Kidney (tissue), 22 donors: ENCODE results near the gene ASL. TPM values are rescaled to one million over a fixed set of nuclear protein-coding genes. Genes with fewer than 3 reads are reported as not detected.
"Not testable (repeated sequence)": the region's sequence is repeated elsewhere in the genome, so short reads cannot be mapped to it uniquely, and the experiment has no call there.

ENCODE experiments used
- DNase-seq, 5 donors: peaks; one replicate each; pipeline ENCODE4 v3.0.0-alpha.2; 2013 to 2020
- FAIRE-seq: peaks from 2 replicates; lab custom pipeline; 2012; peaks lifted over from hg19 to GRCh38; lab: Jason Lieb, UNC
- H3K27ac ChIP-seq, 2 donors: one replicate each; pipeline ENCODE4 v1.7.0; 2013; ENCODE audit warnings: low read depth in 2 of 2, low read length in 2 of 2, inconsistent platforms in 1 of 2
- H3K27me3 ChIP-seq: one replicate; pipeline ENCODE4 v1.7.1; 2013; ENCODE audit warnings: low read length, inconsistent platforms; ENCODE audit not compliant: control insufficient read depth, insufficient read depth
- H3K36me3 ChIP-seq, 3 donors: one replicate each; pipeline versions ENCODE4 v1.7.0 to v1.7.1; 2013; ENCODE audit warnings: low read length in 3 of 3, control low read depth in 1 of 3, inconsistent platforms in 1 of 3; ENCODE audit not compliant: insufficient read depth in 3 of 3, control insufficient read depth in 2 of 3
- H3K4me1 ChIP-seq, 3 donors: one replicate each; pipeline versions ENCODE4 v1.7.0 to v1.7.1; 2013; ENCODE audit warnings: low read length in 3 of 3, inconsistent platforms in 1 of 3, low read depth in 1 of 3; ENCODE audit not compliant: control insufficient read depth in 2 of 3, insufficient read depth in 2 of 3
- H3K4me3 ChIP-seq, 3 donors: one replicate each; pipeline versions ENCODE4 v1.7.0 to v1.8.1; 2013; ENCODE audit warnings: low read length in 3 of 3, control low read depth in 1 of 3, inconsistent platforms in 1 of 3
- H3K9ac ChIP-seq, 3 donors: one replicate each; pipeline versions ENCODE4 v1.7.0 to v1.7.1; 2013; ENCODE audit warnings: low read length in 3 of 3, control low read depth in 1 of 3, inconsistent platforms in 1 of 3
- H3K9me3 ChIP-seq, 3 donors: one replicate each; pipeline versions ENCODE4 v1.7.0 to v1.7.1; 2013; ENCODE audit warnings: low read length in 3 of 3, control low read depth in 1 of 3, inconsistent platforms in 1 of 3; ENCODE audit not compliant: control insufficient read depth in 2 of 3, insufficient read depth in 1 of 3
- CTCF ChIP-seq: IDR thresholded peaks from 3 replicates; pipeline ENCODE4 v1.5.1; 2012; ENCODE audit warnings: mild to moderate bottlenecking, moderate library complexity, borderline replicate concordance; ENCODE audit not compliant: insufficient read depth; ENCODE audit errors: extremely low read depth
- intact Hi-C: fragments of 100-400 bp; cut with DNase I; formaldehyde crosslinking; loops from one replicate; pipeline ENCODE4 v1.11.1; 2022
- long read RNA-seq, 10 donors: library from polyadenylated mRNA in 1 of 10; unstranded in 1 of 10; transcript quantifications; one replicate each; pipeline ENCODE4 v2.0.0 and lab custom pipeline, GENCODE V29; 2021 to 2026
- polyA plus RNA-seq: library from polyadenylated mRNA; stranded (reverse); fragments of 350-450 nt; fragmentation: Illumina TruSeq; extraction: RNeasy Lipid Tissue Mini Kit (QIAGEN cat#74804); gene quantifications from one replicate; pipeline ENCODE4 v1.2.3, GENCODE V29; 2014; ENCODE audit warnings: low read depth, low replicate concordance; ENCODE audit not compliant: insufficient read depth
- total RNA-seq: library from RNA; stranded (reverse); fragmentation: NEBNext Ultra II Directional; extraction: Animal tissue kit (Norgen Biotek cat#: 25700); gene quantifications from one replicate; pipeline ENCODE4 v1.2.1, GENCODE V29; 2021
- donor health status: control.
- donor health status: control.
- donor health status: control.
- donor health status: control.
- donor health status: control.
- donor health status: DM: yes; HTN: yes; CAD: no.
- donor health status: Normal renal cell carcinoma (clear cell type).

ASL gene
- total RNA-seq (57.2 TPM), polyA plus RNA-seq (111 TPM)
- long read RNA-seq, donor 1, partial matches to known transcripts = 0 of 6 reads
- long read RNA-seq, donor 1, other reads (novel, unspliced or antisense) = 0 of 6 reads
- long read RNA-seq, donor 2, partial matches to known transcripts = 6 of 9 reads
- long read RNA-seq, donor 2, other reads (novel, unspliced or antisense) = 0 of 9 reads
- long read RNA-seq, donor 3, partial matches to known transcripts = 6 of 10 reads
- long read RNA-seq, donor 3, other reads (novel, unspliced or antisense) = 0 of 10 reads
- long read RNA-seq, donor 4, partial matches to known transcripts = 0 of 3 reads
- long read RNA-seq, donor 4, other reads (novel, unspliced or antisense) = 0 of 3 reads
- long read RNA-seq, donor 5 = 0 reads
- long read RNA-seq, donor 6, partial matches to known transcripts = 0 of 3 reads
- long read RNA-seq, donor 6, other reads (novel, unspliced or antisense) = 0 of 3 reads
- long read RNA-seq, donor 7, transcript ASL-201 (17 exons, 2,143 nt) = minor isoform, 5 of 69 reads
- long read RNA-seq, donor 7, transcript ASL-205 (16 exons, 1,622 nt) = major isoform, 15 of 69 reads
- long read RNA-seq, donor 7, partial matches to known transcripts = 29 of 69 reads
- long read RNA-seq, donor 7, other reads (novel, unspliced or antisense) = 14 of 69 reads
- long read RNA-seq, donor 8, partial matches to known transcripts = 0 of 2 reads
- long read RNA-seq, donor 8, other reads (novel, unspliced or antisense) = 0 of 2 reads
- long read RNA-seq, donor 9 = 0 reads
- long read RNA-seq, donor 10, partial matches to known transcripts = 7 of 8 reads
- long read RNA-seq, donor 10, other reads (novel, unspliced or antisense) = 0 of 8 reads

- intact Hi-C loops = no loop called here
- Histone ChIP-seq H3K36me3 (no peaks in the 10 kb centered on the region), H3K9ac (peak within 1 kb of the TSS; percentile 43 to 89 (median 73)), H3K4me3 (peak within 1 kb of the TSS; percentile 54 to 92 (median 91)), H3K27me3 (no peaks in the 10 kb centered on the region), H3K9me3 (no peaks in the 10 kb centered on the region), H3K27ac (peak within 1 kb of the TSS; percentile 65 to 71), H3K4me1 (peaks cover 0 to 11% (median 0%) of the 10 kb centered on the region in 3 donors)
- DNase-seq = peak; percentile 94 to 97 (median 96)
- no peak for FAIRE-seq
- peak; percentile 7 for TF ChIP-seq CTCF
These were observed at the start of gene ASL for GRCh38 chr7:66075590-66076461. Gene ASL (plus strand): TSS chr7:66075819. CDS start chr7:66076082, 263 bp downstream.

GRCh38 chr7:66028342-66028741, 47.3 kb upstream of the ASL start:
- intact Hi-C loops, H3K27ac ChIP-seq, H3K4me1 ChIP-seq, H3K9me3 ChIP-seq, H3K36me3 ChIP-seq, DNase-seq, H3K9ac ChIP-seq, FAIRE-seq, H3K27me3 ChIP-seq, H3K4me3 ChIP-seq: not testable (repeated sequence)

- Histone ChIP-seq H3K9ac (no peak overlapping the region), H3K9me3 (no peaks in the 10 kb centered on the region), H3K4me3 (no peak overlapping the region), H3K36me3 (no peaks in the 10 kb centered on the region), H3K27me3 (no peaks in the 10 kb centered on the region), H3K4me1 (no peaks in the 10 kb centered on the region), H3K27ac (no peak overlapping the region)
- no peak for TF ChIP-seq CTCF
- intact Hi-C loops = no loop called here
- DNase-seq (no peak), FAIRE-seq (no peak)
These were observed 41.9 kb upstream of the ASL start for GRCh38 chr7:66033471-66034385.

GRCh38 chr7:66034436-66035010, 41.1 kb upstream of the ASL start:
- H3K4me1 ChIP-seq, DNase-seq, H3K4me3 ChIP-seq, H3K27me3 ChIP-seq, intact Hi-C loops, FAIRE-seq, H3K27ac ChIP-seq, H3K9ac ChIP-seq, H3K9me3 ChIP-seq, H3K36me3 ChIP-seq: not testable (repeated sequence)
